Measurements from ENCODE around the gene GABRG3.

GRCh38 chr15:27123808-27124207 lies 152.8 kb downstream of the GABRG3 start:
- no peak for TF ChIP-seq POLR2A (IDR thresholded peaks at IDR 0.05; ENCODE audit: low read depth, low read length)
- no peak for TF ChIP-seq POLR2AphosphoS5 (IDR thresholded peaks at IDR 0.05; ENCODE audit: low read depth, low read length)
- TF ChIP-seq TAF1 (IDR thresholded peaks at IDR 0.05; ENCODE audit: low read depth, low read length), result no peak
- no peak for TF ChIP-seq POU2F2 (IDR thresholded peaks at IDR 0.05; ENCODE audit: low read depth, low read length)
- TF ChIP-seq SPI1 (IDR thresholded peaks at IDR 0.05; ENCODE audit: low read depth, low read length), result no peak
- TF ChIP-seq PAX5 (IDR thresholded peaks at IDR 0.05; ENCODE audit: insufficient read depth, low read length, severe bottlenecking), result no peak

All from GM12891 (cell line).